ENCODE results near the gene CHRM1.
"Not testable (repeated sequence)": the region's sequence is repeated elsewhere in the genome, so short reads cannot be mapped to it uniquely, and the experiment has no call there.

CHRM1 gene

GRCh38 chr11:62921201-62921572 lies at the start of gene CHRM1:
TSS of gene CHRM1 (minus strand) at chr11:62921363. CDS start at chr11:62911100, 10,263 bp downstream.
- no peak for ATAC-seq

GRCh38 chr11:62965574-62965973 lies 44.4 kb upstream of the CHRM1 start:
- no peak for ATAC-seq
- Mint-ChIP-seq H3K4me1 (no peaks in the 10 kb centered on the region), H3K36me3 (no peaks in the 10 kb centered on the region)

More at GRCh38 chr11:62921201-62921572, at the start of gene CHRM1:
- H3K4me1 Mint-ChIP-seq: peaks cover 26% of the 10 kb centered on the region
- no peaks in the 10 kb centered on the region for H3K9me3 Mint-ChIP-seq
- no peak within 1 kb of the TSS for H3K27ac Mint-ChIP-seq
- H3K4me3 Mint-ChIP-seq: no peak within 1 kb of the TSS
- peaks cover 59% of the 10 kb centered on the region for H3K27me3 Mint-ChIP-seq
- no peaks in the 10 kb centered on the region for H3K36me3 Mint-ChIP-seq

GRCh38 chr11:62962391-62962790 lies 41.2 kb upstream of the CHRM1 start:
- H3K27ac Mint-ChIP-seq: no peak overlapping the region
- no peak for ATAC-seq
- no peaks in the 10 kb centered on the region for H3K36me3 Mint-ChIP-seq
- peaks cover 4% of the 10 kb centered on the region for H3K9me3 Mint-ChIP-seq
- peaks cover 27% of the 10 kb centered on the region for H3K27me3 Mint-ChIP-seq
- H3K4me3 Mint-ChIP-seq: no peak overlapping the region
- H3K4me1 Mint-ChIP-seq: no peaks in the 10 kb centered on the region

More at GRCh38 chr11:62965574-62965973, 44.4 kb upstream of the CHRM1 start:
- no peak overlapping the region for H3K4me3 Mint-ChIP-seq
- peaks cover 34% of the 10 kb centered on the region for H3K27me3 Mint-ChIP-seq
- peaks cover 4% of the 10 kb centered on the region for H3K9me3 Mint-ChIP-seq
- H3K27ac Mint-ChIP-seq: no peak overlapping the region

GRCh38 chr11:62961017-62961570 lies 39.9 kb upstream of the CHRM1 start:
- no peaks in the 10 kb centered on the region for H3K4me1 Mint-ChIP-seq
- no peaks in the 10 kb centered on the region for H3K9me3 Mint-ChIP-seq
- no peak for ATAC-seq
- H3K27me3 Mint-ChIP-seq: peaks cover 14% of the 10 kb centered on the region
- H3K27ac Mint-ChIP-seq: no peak overlapping the region
- no peak overlapping the region for H3K4me3 Mint-ChIP-seq
- no peaks in the 10 kb centered on the region for H3K36me3 Mint-ChIP-seq

DNA sequence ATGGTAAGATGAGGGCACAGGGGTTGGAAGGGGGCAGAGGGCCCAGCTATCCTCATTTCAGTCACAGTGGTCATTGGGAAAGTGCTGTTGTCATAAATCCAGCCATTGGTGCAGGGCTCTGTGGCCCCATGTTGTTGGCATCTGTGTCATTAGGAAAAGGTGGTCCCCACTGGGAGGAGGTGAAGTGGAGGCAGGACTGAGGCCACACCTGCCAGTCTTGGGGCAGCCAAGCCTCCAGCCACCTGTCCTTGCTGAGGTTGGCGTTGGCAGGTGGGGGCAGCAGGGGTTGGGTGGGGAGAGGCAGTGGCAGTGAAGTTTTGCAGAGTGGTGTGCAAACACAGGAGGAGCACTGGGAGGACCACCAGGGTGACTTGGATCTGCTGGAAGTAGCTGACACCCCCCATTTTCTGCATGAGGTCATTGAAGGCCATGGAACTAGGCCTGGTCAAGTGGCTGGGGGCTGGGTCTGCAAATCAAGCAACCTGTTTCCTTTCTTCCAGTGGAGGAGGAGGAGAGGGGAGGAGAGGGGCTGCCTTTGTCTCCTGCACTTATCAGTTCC lies 38.3 kb upstream of the CHRM1 start:
- Mint-ChIP-seq H3K27me3 (peaks cover 12% of the 10 kb centered on the region), H3K36me3 (no peaks in the 10 kb centered on the region), H3K4me3 (no peak overlapping the region), H3K9me3 (no peaks in the 10 kb centered on the region), H3K4me1 (no peaks in the 10 kb centered on the region), H3K27ac (no peak overlapping the region)
- no peak for ATAC-seq

DNA sequence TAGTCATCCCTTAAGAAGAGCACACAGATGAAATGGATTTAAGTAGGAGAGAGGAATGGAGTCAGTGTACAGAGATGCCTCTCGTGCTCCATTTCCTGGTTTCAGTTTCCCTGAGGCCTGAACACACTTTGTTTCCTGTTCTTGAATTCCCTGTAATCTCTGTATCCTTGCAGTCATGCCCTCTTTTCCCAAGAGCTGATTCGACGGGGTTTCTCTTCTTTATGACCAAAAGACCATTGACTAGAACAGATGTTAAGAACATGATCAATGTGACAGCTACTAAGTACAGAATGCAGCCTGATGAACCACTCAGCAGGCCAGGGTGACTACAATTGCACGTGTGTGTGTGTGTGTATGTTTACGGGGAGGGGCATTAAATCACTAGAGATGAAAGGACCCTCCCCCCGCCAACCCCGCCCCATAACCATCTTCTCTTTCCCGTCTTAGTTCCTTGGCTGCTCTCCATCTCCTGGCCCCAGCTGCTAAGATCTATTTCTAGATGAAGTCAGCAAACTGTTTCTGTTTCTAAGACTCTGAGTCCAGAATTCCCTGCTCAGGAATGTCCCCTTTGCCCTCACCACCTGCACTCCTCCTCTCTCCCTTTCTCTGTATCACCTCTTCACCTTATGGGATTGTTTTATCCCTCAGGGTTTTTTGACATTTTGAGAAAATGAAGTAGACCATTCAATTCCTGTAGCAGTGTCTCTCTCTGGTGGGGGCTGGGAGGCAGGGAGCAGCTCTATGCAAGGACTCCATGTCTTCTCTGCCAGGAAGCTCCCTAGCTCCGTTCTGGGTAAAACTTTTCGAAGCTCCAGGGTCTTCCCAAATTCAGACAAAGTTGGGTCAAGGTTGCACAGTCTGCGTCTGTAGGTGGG lies 37.6 kb upstream of the CHRM1 start:
- Mint-ChIP-seq H3K27me3 (peaks cover 19% of the 10 kb centered on the region), H3K9me3 (no peaks in the 10 kb centered on the region), H3K36me3 (no peaks in the 10 kb centered on the region), H3K27ac (no peak overlapping the region), H3K4me1 (no peaks in the 10 kb centered on the region), H3K4me3 (no peak overlapping the region)
- no peak for ATAC-seq

- H3K4me1 Mint-ChIP-seq: no peaks in the 10 kb centered on the region
- no peak overlapping the region for H3K4me3 Mint-ChIP-seq
- no peaks in the 10 kb centered on the region for H3K36me3 Mint-ChIP-seq
- H3K27ac Mint-ChIP-seq: no peak overlapping the region
- no peak for ATAC-seq
- H3K27me3 Mint-ChIP-seq: peaks cover 19% of the 10 kb centered on the region
- H3K9me3 Mint-ChIP-seq: no peaks in the 10 kb centered on the region
Observed at GRCh38 chr11:62957147-62957546, 36.0 kb upstream of the CHRM1 start.

DNA sequence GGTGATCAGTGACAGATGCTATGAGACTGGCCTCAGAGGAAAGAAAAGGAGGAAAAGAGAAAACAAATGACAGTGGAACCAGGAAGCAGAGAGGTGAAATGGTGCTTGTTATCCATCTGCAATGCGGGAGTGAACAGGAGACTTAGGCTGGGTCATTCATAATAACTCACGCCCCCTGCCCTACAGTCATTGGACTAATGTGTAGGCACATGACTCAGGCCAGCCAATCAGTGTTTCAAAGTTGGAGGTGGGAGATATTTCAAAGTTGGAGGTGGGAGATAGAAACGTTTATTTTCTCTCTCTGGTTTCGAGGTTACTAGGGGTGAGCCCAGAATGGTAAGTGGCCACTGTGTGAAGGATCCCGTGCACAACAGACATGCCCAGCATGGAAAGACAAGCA lies 33.3 kb upstream of the CHRM1 start:
- no peaks in the 10 kb centered on the region for H3K9me3 Mint-ChIP-seq
- H3K4me1 Mint-ChIP-seq: no peaks in the 10 kb centered on the region
- ATAC-seq: no peak
- H3K27me3 Mint-ChIP-seq: peaks cover 35% of the 10 kb centered on the region
- H3K27ac Mint-ChIP-seq: no peak overlapping the region
- no peaks in the 10 kb centered on the region for H3K36me3 Mint-ChIP-seq
- no peak overlapping the region for H3K4me3 Mint-ChIP-seq

GRCh38 chr11:62953811-62954210 lies 32.6 kb upstream of the CHRM1 start:
- ATAC-seq: no peak
- Mint-ChIP-seq H3K4me1 (no peaks in the 10 kb centered on the region), H3K9me3 (no peaks in the 10 kb centered on the region), H3K27ac (no peak overlapping the region), H3K36me3 (no peaks in the 10 kb centered on the region), H3K27me3 (peaks cover 41% of the 10 kb centered on the region), H3K4me3 (no peak overlapping the region)

DNA sequence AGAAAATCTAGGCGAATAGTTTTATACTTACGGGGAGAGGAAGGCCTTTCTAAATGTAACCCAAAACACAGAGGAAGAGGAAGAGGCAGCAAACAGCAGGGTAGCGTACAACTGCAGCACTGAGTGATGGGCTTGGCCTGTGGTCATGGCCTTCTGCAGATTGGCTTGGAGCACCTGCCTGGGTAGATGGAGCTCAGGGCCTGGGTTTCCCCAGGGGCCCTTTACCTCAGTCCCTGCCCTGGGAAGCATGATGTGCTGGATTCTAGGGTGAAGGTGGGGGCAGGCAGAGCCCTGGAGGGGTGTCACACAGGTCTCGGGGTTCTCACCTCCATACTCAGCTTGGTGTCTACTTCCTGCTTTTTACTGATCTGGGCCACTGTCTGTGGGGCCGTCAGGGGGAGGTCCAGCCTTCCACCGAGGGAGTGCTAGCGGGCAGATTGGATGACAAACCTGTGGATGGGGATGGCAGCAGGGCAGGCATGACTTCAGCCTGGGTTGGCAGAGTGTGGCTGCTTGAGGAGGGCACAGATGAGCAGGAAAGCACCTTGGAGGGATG lies 27.7 kb upstream of the CHRM1 start:
- Mint-ChIP-seq H3K27ac (no peak overlapping the region), H3K36me3 (no peaks in the 10 kb centered on the region), H3K9me3 (peaks cover 4% of the 10 kb centered on the region), H3K4me3 (no peak overlapping the region), H3K4me1 (no peaks in the 10 kb centered on the region), H3K27me3 (peaks cover 67% of the 10 kb centered on the region)
- ATAC-seq: no peak

DNA sequence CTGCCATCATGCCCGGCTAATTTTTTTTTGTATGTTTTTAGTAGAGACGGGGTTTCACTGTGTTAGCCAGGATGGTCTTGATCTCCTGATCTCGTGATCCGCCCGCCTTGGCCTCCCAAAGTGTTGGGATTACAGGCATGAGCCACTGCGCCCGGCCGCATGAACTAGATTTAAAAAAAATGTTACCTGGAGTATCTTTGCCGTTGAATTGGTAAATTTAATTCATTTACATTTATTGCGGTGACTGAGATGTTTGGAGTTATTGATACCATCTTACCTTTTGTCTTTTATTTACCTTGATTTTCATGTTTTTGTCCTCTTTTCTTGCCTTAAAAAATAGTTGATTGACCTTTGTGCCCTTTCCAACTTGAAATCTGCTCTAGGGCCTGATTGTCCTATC lies 24.4 kb upstream of the CHRM1 start:
- not testable (repeated sequence) for H3K4me1 Mint-ChIP-seq, H3K36me3 Mint-ChIP-seq, H3K4me3 Mint-ChIP-seq, ATAC-seq, H3K9me3 Mint-ChIP-seq, H3K27ac Mint-ChIP-seq
- peaks cover 87% of the 10 kb centered on the region for H3K27me3 Mint-ChIP-seq

GRCh38 chr11:62937528-62937927 lies 16.4 kb upstream of the CHRM1 start:
- not testable (repeated sequence) for H3K36me3 Mint-ChIP-seq, ATAC-seq, H3K4me1 Mint-ChIP-seq, H3K9me3 Mint-ChIP-seq, H3K27ac Mint-ChIP-seq, H3K4me3 Mint-ChIP-seq
- H3K27me3 Mint-ChIP-seq: peaks cover 18% of the 10 kb centered on the region

GRCh38 chr11:62934496-62934785 lies 13.3 kb upstream of the CHRM1 start:
- Mint-ChIP-seq H3K27me3 (peaks cover 28% of the 10 kb centered on the region), H3K4me3 (no peak overlapping the region), H3K4me1 (no peaks in the 10 kb centered on the region), H3K27ac (no peak overlapping the region), H3K9me3 (peaks cover 7% of the 10 kb centered on the region), H3K36me3 (no peaks in the 10 kb centered on the region)
- no peak for ATAC-seq

DNA sequence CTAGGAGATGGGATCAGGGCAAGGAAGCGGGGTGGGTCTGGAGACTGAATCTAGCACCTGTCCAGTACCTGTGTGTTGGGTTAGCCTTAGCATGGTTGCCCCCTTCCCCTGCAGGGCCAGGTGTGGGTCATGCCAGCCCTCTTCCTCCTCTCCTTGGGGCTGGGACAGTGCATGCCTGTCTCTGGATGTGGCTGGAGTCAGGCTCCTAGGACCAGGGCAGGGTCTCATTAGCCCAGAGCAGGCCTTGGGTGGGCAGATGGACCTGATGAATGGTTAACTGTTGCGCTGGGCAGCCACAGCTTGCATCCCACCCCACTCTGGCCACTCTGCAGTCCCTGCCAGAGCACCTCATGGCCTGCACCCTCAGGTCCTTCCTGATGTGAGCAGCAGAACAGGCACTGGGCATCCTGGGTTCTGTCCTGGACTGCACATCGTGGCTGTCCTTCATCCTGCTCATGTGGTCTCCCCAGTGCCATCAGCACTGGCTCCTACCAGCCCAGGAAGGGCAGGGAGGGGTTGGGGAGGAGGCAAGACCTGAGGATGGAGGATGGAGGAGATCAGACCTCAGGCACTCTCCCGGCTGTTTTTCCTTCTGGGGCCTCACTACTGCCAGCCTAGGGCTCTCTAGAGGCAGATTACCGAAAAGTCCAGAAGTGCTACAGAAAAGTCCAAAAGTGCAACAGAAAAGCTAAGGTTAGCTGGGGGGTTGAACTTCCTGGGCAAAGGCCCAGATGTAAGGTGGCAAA lies 12.8 kb upstream of the CHRM1 start:
- peak; percentile 29 for ATAC-seq
- no peaks in the 10 kb centered on the region for H3K36me3 Mint-ChIP-seq
- H3K9me3 Mint-ChIP-seq: peaks cover 7% of the 10 kb centered on the region
- no peak overlapping the region for H3K27ac Mint-ChIP-seq
- no peak overlapping the region for H3K4me3 Mint-ChIP-seq
- no peaks in the 10 kb centered on the region for H3K4me1 Mint-ChIP-seq
- H3K27me3 Mint-ChIP-seq: peaks cover 33% of the 10 kb centered on the region

DNA sequence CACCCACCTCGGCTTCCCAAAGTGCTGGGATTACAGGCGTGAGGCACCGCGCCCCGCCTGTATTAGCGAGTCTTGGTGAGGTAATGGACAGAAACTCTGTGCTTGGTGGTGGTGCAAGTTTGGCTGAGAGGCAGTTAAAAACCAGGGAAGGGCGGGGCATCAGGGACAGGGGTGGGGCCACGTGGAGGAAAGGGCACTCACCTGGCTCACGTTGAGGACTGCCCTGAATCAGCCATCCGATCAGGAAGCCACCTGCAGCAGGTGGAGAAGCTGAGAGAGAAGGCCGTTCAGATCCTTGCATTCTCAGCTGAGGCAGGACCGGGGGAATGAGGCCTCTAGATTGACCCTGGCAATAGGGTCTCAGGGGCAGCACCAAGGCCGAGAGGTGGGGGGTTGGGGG lies 12.1 kb upstream of the CHRM1 start:
- Mint-ChIP-seq H3K36me3 (no peaks in the 10 kb centered on the region), H3K9me3 (peaks cover 7% of the 10 kb centered on the region), H3K4me3 (no peak overlapping the region), H3K4me1 (no peaks in the 10 kb centered on the region), H3K27me3 (peaks cover 40% of the 10 kb centered on the region), H3K27ac (no peak overlapping the region)
- ATAC-seq: no peak

All from stimulated activated memory B cell treated with anti-CD40 and anti-IgM and Interleukin-4, amounts not matched to agents 10 μg/mL and 1 μg/mL and 100 μg/mL, for 72 hours (primary cell).